Neural progenitor cell (in vitro differentiated cells): ENCODE measurements around the gene CLEC2A. TPM values are rescaled to one million over a fixed set of nuclear protein-coding genes. Genes with fewer than 3 reads are reported as not detected.
A peak's percentile ranks its signal among the peaks of the same experiment; 100 is the strongest.

ENCODE experiments used
- DNase-seq: peaks from one replicate; pipeline ENCODE4 v3.0.0-alpha.2; 2016; ENCODE audit warnings: low spot score
- H2AFZ ChIP-seq: fragments of 200-600 bp; sonication (generic); replicated peaks from 2 replicates; pipeline ENCODE4 v1.6.1; 2016; ENCODE audit warnings: antibody characterized with exemption
- H3F3A ChIP-seq: fragments of 200-600 bp; sonication (generic); 2 replicates; pipeline ENCODE4 v1.6.1; 2016; ENCODE audit warnings: antibody characterized with exemption, low read depth
- H3K27ac ChIP-seq: fragments of 200-600 bp; sonication (generic); 2 replicates; pipeline ENCODE4 v1.5.1; 2016; ENCODE audit warnings: mild to moderate bottlenecking
- H3K27me3 ChIP-seq: fragments of 200-600 bp; sonication (generic); 2 replicates; pipeline ENCODE4 v1.6.1; 2016; ENCODE audit warnings: mild to moderate bottlenecking, moderate library complexity
- H3K36me3 ChIP-seq: fragments of 200-600 bp; sonication (generic); 2 replicates; pipeline ENCODE4 v1.5.1; 2016
- H3K4me1 ChIP-seq: fragments of 200-600 bp; sonication (generic); 2 replicates; pipeline ENCODE4 v1.6.1; 2016; ENCODE audit warnings: mixed run types
- H3K4me2 ChIP-seq: fragments of 200-600 bp; sonication (generic); 2 replicates; pipeline ENCODE4 v1.6.1; 2016
- H3K4me3 ChIP-seq: fragments of 200-600 bp; sonication (generic); 2 replicates; pipeline ENCODE4 v1.5.1; 2016
- H3K79me2 ChIP-seq: fragments of 200-600 bp; sonication (generic); 2 replicates; pipeline ENCODE4 v1.6.1; 2016; ENCODE audit warnings: low read depth
- H3K9ac ChIP-seq: fragments of 200-600 bp; sonication (generic); 2 replicates; pipeline ENCODE4 v1.6.1; 2016
- H3K9me3 ChIP-seq: fragments of 200-600 bp; sonication (generic); 2 replicates; pipeline ENCODE4 v1.5.1; 2016; ENCODE audit warnings: low read depth
- H4K20me1 ChIP-seq: fragments of 200-600 bp; sonication (generic); 2 replicates; pipeline ENCODE4 v1.6.1; 2016; ENCODE audit warnings: low read depth
- H3K27ac Mint-ChIP-seq: 3 replicates; pipeline ENCODE4 v1.8.0; 2021; ENCODE audit warnings: mixed read lengths
- H3K27me3 Mint-ChIP-seq: 2 replicates; pipeline ENCODE4 v1.8.0; 2022; ENCODE audit warnings: low read depth, mild to moderate bottlenecking, inconsistent platforms, moderate library complexity, mixed read lengths; ENCODE audit not compliant: insufficient read depth
- H3K36me3 Mint-ChIP-seq: 3 replicates; pipeline ENCODE4 v1.8.0; 2021; ENCODE audit warnings: mixed read lengths
- H3K4me1 Mint-ChIP-seq: 3 replicates; pipeline ENCODE4 v1.8.0; 2021; ENCODE audit warnings: mixed read lengths
- H3K4me3 Mint-ChIP-seq: 3 replicates; pipeline ENCODE4 v1.8.0; 2021; ENCODE audit warnings: mild to moderate bottlenecking, moderate library complexity, mixed read lengths
- H3K9me3 Mint-ChIP-seq: 3 replicates; pipeline ENCODE4 v1.8.0; 2020; ENCODE audit warnings: mixed read lengths
- CTCF ChIP-seq: fragments of 200-600 bp; sonication (generic); IDR thresholded peaks from 2 replicates; pipeline ENCODE4 v1.5.1; 2017; ENCODE audit warnings: antibody characterized with exemption, mild to moderate bottlenecking
- EZH2 ChIP-seq: fragments of 200-600 bp; sonication (generic); IDR thresholded peaks from 2 replicates; pipeline ENCODE4 v1.6.1; 2017; ENCODE audit warnings: antibody characterized with exemption, mild to moderate bottlenecking, moderate library complexity
- EZH2phosphoT487 ChIP-seq: fragments of 200-600 bp; sonication (generic); IDR thresholded peaks from 2 replicates; pipeline ENCODE4 v1.6.1; 2017; ENCODE audit warnings: antibody characterized with exemption
- total RNA-seq: library from RNA; depleted of rRNA; stranded (reverse); fragments of >200 nt; gene quantifications from 2 replicates; pipeline ENCODE4 v1.2.3, GENCODE V29; 2015; ENCODE audit warnings: low replicate concordance

Gene CLEC2A
- total RNA-seq, 1 donor from 2014 or later, result not detected

GRCh38 chr12:9907769-9908168 is 24.4 kb downstream of the CLEC2A start:
- Mint-ChIP-seq H3K27ac (no peak overlapping the region), H3K4me1 (no peaks in the 10 kb centered on the region), H3K27me3 (peaks cover 8% of the 10 kb centered on the region), H3K4me3 (no peak overlapping the region), H3K9me3 (peaks cover 32% of the 10 kb centered on the region), H3K36me3 (peaks cover 2% of the 10 kb centered on the region)
- no peak for TF ChIP-seq CTCF
- TF ChIP-seq EZH2phosphoT487, result no peak
- no peak for TF ChIP-seq EZH2
- Histone ChIP-seq H3K9me3 (no peaks in the 10 kb centered on the region), H3K4me1 (peaks cover 20% of the 10 kb centered on the region), H2AFZ (no peak overlapping the region), H3F3A (peaks cover 72% of the 10 kb centered on the region), H4K20me1 (peaks cover 68% of the 10 kb centered on the region), H3K27ac (no peak overlapping the region), H3K79me2 (peaks cover 81% of the 10 kb centered on the region), H3K4me3 (peak overlapping the region; percentile 54), H3K36me3 (no peaks in the 10 kb centered on the region), H3K9ac (no peak overlapping the region), H3K4me2 (peak overlapping the region; percentile 71), H3K27me3 (no peaks in the 10 kb centered on the region)
- no peak for DNase-seq

- Histone ChIP-seq H3F3A (peaks cover 78% of the 10 kb centered on the region), H3K27ac (no peak overlapping the region), H2AFZ (no peak overlapping the region), H3K4me2 (peak overlapping the region; percentile 71), H3K79me2 (peaks cover 90% of the 10 kb centered on the region), H3K9me3 (no peaks in the 10 kb centered on the region), H3K4me1 (peaks cover 27% of the 10 kb centered on the region), H3K9ac (no peak overlapping the region), H3K36me3 (no peaks in the 10 kb centered on the region), H3K27me3 (no peaks in the 10 kb centered on the region), H4K20me1 (peaks cover 77% of the 10 kb centered on the region), H3K4me3 (peak overlapping the region; percentile 54)
- Mint-ChIP-seq H3K4me3 (no peak overlapping the region), H3K27me3 (peaks cover 5% of the 10 kb centered on the region), H3K4me1 (no peaks in the 10 kb centered on the region), H3K9me3 (peaks cover 32% of the 10 kb centered on the region), H3K36me3 (peaks cover 2% of the 10 kb centered on the region), H3K27ac (no peak overlapping the region)
- TF ChIP-seq EZH2 (no peak), EZH2phosphoT487 (no peak), CTCF (no peak)
- no peak for DNase-seq
Measured at GRCh38 chr12:9906873-9907272, 25.3 kb downstream of the CLEC2A start.

GRCh38 chr12:9902539-9903228 is 29.5 kb downstream of the CLEC2A start:
- DNase-seq, result peak; percentile 83
- H3K4me3 ChIP-seq, result peak overlapping the region; percentile 54
- peaks cover 100% of the 10 kb centered on the region for H4K20me1 ChIP-seq
- no peak overlapping the region for H3K9ac ChIP-seq
- peaks cover 57% of the 10 kb centered on the region for H3F3A ChIP-seq
- H3K36me3 ChIP-seq, result peaks cover 3% of the 10 kb centered on the region
- peaks cover 53% of the 10 kb centered on the region for H3K4me1 ChIP-seq
- Mint-ChIP-seq H3K27me3 (peaks cover 5% of the 10 kb centered on the region), H3K27ac (no peak overlapping the region), H3K9me3 (peaks cover 16% of the 10 kb centered on the region), H3K4me3 (no peak overlapping the region), H3K36me3 (no peaks in the 10 kb centered on the region), H3K4me1 (no peaks in the 10 kb centered on the region)
- no peak overlapping the region for H2AFZ ChIP-seq
- H3K9me3 ChIP-seq, result no peaks in the 10 kb centered on the region
- peak overlapping the region; percentile 71 for H3K4me2 ChIP-seq
- no peak for TF ChIP-seq CTCF
- no peak for TF ChIP-seq EZH2phosphoT487
- TF ChIP-seq EZH2, result no peak
- peak overlapping the region; percentile 66 for H3K27ac ChIP-seq
- H3K27me3 ChIP-seq, result no peaks in the 10 kb centered on the region
- H3K79me2 ChIP-seq, result peaks cover 89% of the 10 kb centered on the region
